SK-N-MC (cell line): ENCODE results near the gene BTBD19.
"Not testable (repeated sequence)": the region's sequence is repeated elsewhere in the genome, so short reads cannot be mapped to it uniquely, and the experiment has no call there.

Experiments
- DNase-seq: peaks from one replicate; pipeline ENCODE4 v3.0.0-alpha.2; 2011; ENCODE audit warnings: low read depth, low spot score
- H3K27ac ChIP-seq: fragments of 200-600 bp; sonication (generic); 2 replicates; pipeline ENCODE4 v1.5.1; 2016; ENCODE audit warnings: mixed run types
- H3K36me3 ChIP-seq: fragments of 200-600 bp; sonication (generic); 2 replicates; pipeline ENCODE4 v1.6.1; 2017; ENCODE audit warnings: antibody characterized with exemption, low read length, mixed read lengths; ENCODE audit not compliant: insufficient read depth
- H3K4me3 ChIP-seq: fragments of 200-600 bp; sonication (generic); 2 replicates; pipeline ENCODE4 v1.5.1; 2016
- H3K9ac ChIP-seq: fragments of 200-600 bp; sonication (generic); 2 replicates; pipeline ENCODE4 v1.8.0; 2017; ENCODE audit warnings: mixed run types, mixed read lengths; ENCODE audit not compliant: insufficient read length
- H3K9me3 ChIP-seq: fragments of 200-600 bp; sonication (generic); 2 replicates; pipeline ENCODE4 v1.6.1; 2017; ENCODE audit warnings: low read depth, mild to moderate bottlenecking, antibody characterized with exemption, low read length, moderate library complexity, mixed read lengths
- EZH2 ChIP-seq: fragments of 200-600 bp; sonication (generic); IDR thresholded peaks from one replicate; pipeline ENCODE4 v1.6.1; 2017; ENCODE audit warnings: antibody characterized with exemption
- FOXP2 ChIP-seq: optimal IDR thresholded peaks from 2 replicates; pipeline ENCODE3; 2011; ENCODE audit warnings: mild to moderate bottlenecking, moderate library complexity; ENCODE audit not compliant: insufficient read depth; ENCODE audit errors: extremely low read length, control extremely low read depth
- POLR2AphosphoS5 ChIP-seq: IDR thresholded peaks from 2 replicates; pipeline ENCODE4 v1.6.1; 2012; ENCODE audit warnings: mild to moderate bottlenecking, low read depth, low read length, borderline replicate concordance

The BTBD19 gene

GRCh38 chr1:44832056-44832705, 23.9 kb downstream of the BTBD19 start:
- TF ChIP-seq EZH2 = no peak
- no peak for TF ChIP-seq POLR2AphosphoS5
- Histone ChIP-seq H3K27ac (no peak overlapping the region), H3K9ac (no peak overlapping the region), H3K4me3 (no peak overlapping the region; the same call in 1 of the 2 replicates), H3K9me3 (no peaks in the 10 kb centered on the region), H3K36me3 (no peaks in the 10 kb centered on the region)
- DNase-seq = no peak

- Histone ChIP-seq H3K27ac (no peak overlapping the region), H3K4me3 (no peak overlapping the region), H3K36me3 (no peaks in the 10 kb centered on the region), H3K9me3 (no peaks in the 10 kb centered on the region), H3K9ac (no peak overlapping the region)
- TF ChIP-seq EZH2 = no peak
- no peak for TF ChIP-seq POLR2AphosphoS5
- TF ChIP-seq FOXP2 = no peak
- no peak for DNase-seq
Observed at GRCh38 chr1:44834328-44834727, 26.0 kb downstream of the BTBD19 start.

- Histone ChIP-seq H3K9ac (no peak overlapping the region), H3K4me3 (no peak overlapping the region), H3K9me3 (no peaks in the 10 kb centered on the region), H3K27ac (no peak overlapping the region), H3K36me3 (no peaks in the 10 kb centered on the region)
- DNase-seq = peak; percentile 34
- TF ChIP-seq EZH2 (no peak), POLR2AphosphoS5 (no peak), FOXP2 (no peak)
Observed at GRCh38 chr1:44835738-44836675, 27.7 kb downstream of the BTBD19 start.

GRCh38 chr1:44838294-44838693, 30.0 kb downstream of the BTBD19 start:
- not testable (repeated sequence) for DNase-seq, H3K9me3 ChIP-seq, H3K4me3 ChIP-seq, H3K36me3 ChIP-seq, H3K9ac ChIP-seq, H3K27ac ChIP-seq

- Histone ChIP-seq H3K36me3 (no peaks in the 10 kb centered on the region), H3K9ac (no peak overlapping the region), H3K27ac (no peak overlapping the region), H3K9me3 (no peaks in the 10 kb centered on the region), H3K4me3 (no peak overlapping the region)
- no peak for DNase-seq
- TF ChIP-seq POLR2AphosphoS5 = no peak
- no peak for TF ChIP-seq EZH2
- no peak for TF ChIP-seq FOXP2
Observed at GRCh38 chr1:44839576-44839975, 31.3 kb downstream of the BTBD19 start.

GRCh38 chr1:44842486-44842861, 34.2 kb downstream of the BTBD19 start:
- Histone ChIP-seq H3K36me3 (no peaks in the 10 kb centered on the region), H3K4me3 (peak overlapping the region; percentile 81), H3K9me3 (no peaks in the 10 kb centered on the region), H3K9ac (peak overlapping the region; percentile 75), H3K27ac (no peak overlapping the region)
- TF ChIP-seq POLR2AphosphoS5 = no peak
- TF ChIP-seq EZH2 = no peak
- no peak for TF ChIP-seq FOXP2
- DNase-seq = no peak

GRCh38 chr1:44842862-44843655, 34.7 kb downstream of the BTBD19 start, which contains the start of gene PTCH2:
Gene PTCH2 (minus strand): TSS chr1:44843253. CDS start chr1:44842932, 321 bp downstream.
- DNase-seq = no peak
- H3K4me3 ChIP-seq = peak within 1 kb of the TSS; percentile 81
- TF ChIP-seq POLR2AphosphoS5 (peak; percentile 65; the same call in 1 of the 2 replicates), EZH2 (no peak)
- H3K9me3 ChIP-seq = no peaks in the 10 kb centered on the region
- H3K27ac ChIP-seq = no peak within 1 kb of the TSS
- peak within 1 kb of the TSS; percentile 75 for H3K9ac ChIP-seq
- no peaks in the 10 kb centered on the region for H3K36me3 ChIP-seq

GRCh38 chr1:44846985-44847384, 38.7 kb downstream of the BTBD19 start:
- Histone ChIP-seq H3K9ac (no peak overlapping the region), H3K4me3 (no peak overlapping the region), H3K27ac (no peak overlapping the region), H3K36me3 (no peaks in the 10 kb centered on the region; the same call in 1 of the 2 replicates), H3K9me3 (no peaks in the 10 kb centered on the region)
- no peak for TF ChIP-seq POLR2AphosphoS5
- TF ChIP-seq EZH2 = no peak
- TF ChIP-seq FOXP2 = no peak
- no peak for DNase-seq
